Ascending aorta (tissue), 2 donors: ENCODE measurements around the gene MRPS26. TPM values are rescaled to one million over a fixed set of nuclear protein-coding genes. Genes with fewer than 3 reads are reported as not detected.
"Not testable (repeated sequence)": the region's sequence is repeated elsewhere in the genome, so short reads cannot be mapped to it uniquely, and the experiment has no call there.

Experiments
- DNase-seq, 2 donors: peaks; one replicate each; pipeline ENCODE4 v3.0.0-alpha.2; 2019; ENCODE audit warnings: low spot score in 2 of 2
- H3K27ac ChIP-seq, 2 donors: fragments of 200-600 bp; sonication (generic); one replicate each; pipeline ENCODE4 v1.5.1; 2016 to 2017; ENCODE audit warnings: mild to moderate bottlenecking in 1 of 2
- H3K27me3 ChIP-seq: fragments of 200-600 bp; sonication (generic); one replicate; pipeline ENCODE4 v1.5.1; 2017
- H3K36me3 ChIP-seq, 2 donors: fragments of 200-600 bp; sonication (generic); one replicate each; pipeline ENCODE4 v1.5.1; 2016
- H3K4me1 ChIP-seq, 2 donors: fragments of 200-600 bp; sonication (generic); one replicate each; pipeline ENCODE4 v1.5.1; 2016 to 2017; ENCODE audit warnings: mild to moderate bottlenecking in 1 of 2
- H3K4me3 ChIP-seq, 2 donors: fragments of 200-600 bp; sonication (generic); one replicate each; pipeline ENCODE4 v1.5.1; 2016 to 2017; ENCODE audit warnings: mild to moderate bottlenecking in 1 of 2
- H3K9me3 ChIP-seq, 2 donors: fragments of 200-600 bp; sonication (generic); one replicate each; pipeline ENCODE4 v1.5.1; 2016
- CTCF ChIP-seq, 3 experiments: fragments of 200-600 bp in 2 of 3; fragments of 450-650 bp in 1 of 3; sonication (generic) in 2 of 3; IDR thresholded peaks; one replicate each; pipeline ENCODE4 v1.5.1; 2016 to 2019; ENCODE audit warnings: antibody characterized with exemption in 3 of 3, mild to moderate bottlenecking in 1 of 3, moderate library complexity in 1 of 3
- intact Hi-C: fragments of 100-400 bp; cut with DNase I; formaldehyde crosslinking; loops from one replicate; pipeline ENCODE4 v1.15.1; 2023
- total RNA-seq: library from RNA; depleted of rRNA; stranded (reverse); fragments of >200 nt; gene quantifications from one replicate; pipeline ENCODE4 v1.1.0, GENCODE V29; 2016

MRPS26 gene
- total RNA-seq, 1 donor from 2014 or later, result 56.4 TPM

- H3K36me3 ChIP-seq, result peaks cover 60% of the 10 kb centered on the region in 2 donors
Measured at GRCh38 chr20:3021777-3022176, 24.1 kb upstream of the MRPS26 start.

GRCh38 chr20:3022559-3023490, 23.0 kb upstream of the MRPS26 start:
- H3K4me3 ChIP-seq, intact Hi-C loops, H3K9me3 ChIP-seq, H3K27ac ChIP-seq, H3K4me1 ChIP-seq, DNase-seq, H3K27me3 ChIP-seq: not testable (repeated sequence)
- H3K36me3 ChIP-seq, result peaks cover 63 to 64% of the 10 kb centered on the region in 2 donors

More at GRCh38 chr20:3021777-3022176, 24.1 kb upstream of the MRPS26 start:
- H3K4me3 ChIP-seq, result no peak overlapping the region
- TF ChIP-seq CTCF (IDR thresholded peaks at IDR 0.05), result no peak
- H3K27me3 ChIP-seq, result no peaks in the 10 kb centered on the region
- no peaks in the 10 kb centered on the region for H3K4me1 ChIP-seq
- H3K27ac ChIP-seq, result no peak overlapping the region
- no peak for DNase-seq
- no peaks in the 10 kb centered on the region for H3K9me3 ChIP-seq
- intact Hi-C loops, result no loop called here

GRCh38 chr20:3027987-3028386, 17.9 kb upstream of the MRPS26 start:
- no peaks in the 10 kb centered on the region for H3K9me3 ChIP-seq
- no peak for TF ChIP-seq CTCF (IDR thresholded peaks at IDR 0.05)
- H3K4me1 ChIP-seq, result no peaks in the 10 kb centered on the region
- H3K36me3 ChIP-seq, result peaks cover 56 to 66% of the 10 kb centered on the region in 2 donors
- H3K27me3 ChIP-seq, result no peaks in the 10 kb centered on the region
- intact Hi-C loops, result no loop called here
- DNase-seq, result no peak
- H3K4me3 ChIP-seq, result no peak overlapping the region
- no peak overlapping the region for H3K27ac ChIP-seq

GRCh38 chr20:3031524-3032147, 14.2 kb upstream of the MRPS26 start:
- H3K36me3 ChIP-seq, result peaks cover 47 to 49% of the 10 kb centered on the region in 2 donors
- no peaks in the 10 kb centered on the region for H3K9me3 ChIP-seq
- H3K27ac ChIP-seq, result no peak overlapping the region
- H3K4me1 ChIP-seq, result no peaks in the 10 kb centered on the region
- DNase-seq, result no peak
- no peak for TF ChIP-seq CTCF (IDR thresholded peaks at IDR 0.05)
- H3K27me3 ChIP-seq, result no peaks in the 10 kb centered on the region
- no peak overlapping the region for H3K4me3 ChIP-seq
- intact Hi-C loops, result no loop called here

- Histone ChIP-seq H3K9me3 (no peaks in the 10 kb centered on the region), H3K27me3 (no peaks in the 10 kb centered on the region), H3K27ac (no peak overlapping the region), H3K4me3 (no peak overlapping the region), H3K4me1 (no peaks in the 10 kb centered on the region), H3K36me3 (peaks cover 49% of the 10 kb centered on the region in 2 donors)
- DNase-seq, result no peak
- TF ChIP-seq CTCF (IDR thresholded peaks at IDR 0.05), result no peak
- intact Hi-C loops, result no loop called here
Measured at GRCh38 chr20:3032624-3033023, 13.2 kb upstream of the MRPS26 start.

GRCh38 chr20:3037654-3038053, 8.2 kb upstream of the MRPS26 start:
- DNase-seq, result no peak
- H3K9me3 ChIP-seq, result no peaks in the 10 kb centered on the region
- H3K27ac ChIP-seq, result no peak overlapping the region
- no peaks in the 10 kb centered on the region for H3K27me3 ChIP-seq
- H3K36me3 ChIP-seq, result peaks cover 43 to 51% of the 10 kb centered on the region in 2 donors
- no peak overlapping the region for H3K4me3 ChIP-seq
- TF ChIP-seq CTCF (IDR thresholded peaks at IDR 0.05), result no peak
- intact Hi-C loops, result no loop called here
- H3K4me1 ChIP-seq, result peaks cover 0 to 11% of the 10 kb centered on the region in 2 donors
